Neural crest cell (in vitro differentiated cells): ENCODE results near the gene METTL22. TPM values are rescaled to one million over a fixed set of nuclear protein-coding genes. Genes with fewer than 3 reads are reported as not detected.
"Not testable (repeated sequence)": the region's sequence is repeated elsewhere in the genome, so short reads cannot be mapped to it uniquely, and the experiment has no call there.

Experiments used
- DNase-seq: peaks from one replicate; pipeline ENCODE4 v3.0.0; 2021; ENCODE audit warnings: low read depth, mixed read lengths, low spot score
- H3K27ac Mint-ChIP-seq: one replicate; pipeline ENCODE4 v1.8.0; 2021; ENCODE audit warnings: mild to moderate bottlenecking, mixed read lengths; ENCODE audit not compliant: unreplicated experiment
- H3K27me3 Mint-ChIP-seq: 2 replicates; pipeline ENCODE4 v1.8.0; 2021; ENCODE audit warnings: low read depth, mild to moderate bottlenecking, mixed read lengths
- H3K36me3 Mint-ChIP-seq: 2 replicates; pipeline ENCODE4 v1.8.0; 2021; ENCODE audit warnings: low read depth, mild to moderate bottlenecking, mixed read lengths
- H3K4me1 Mint-ChIP-seq: 2 replicates; pipeline ENCODE4 v1.8.0; 2021; ENCODE audit warnings: mixed read lengths
- H3K4me3 Mint-ChIP-seq: one replicate; pipeline ENCODE4 v1.8.0; 2021; ENCODE audit warnings: mild to moderate bottlenecking, mixed read lengths
- H3K9me3 Mint-ChIP-seq: 2 replicates; pipeline ENCODE4 v1.8.0; 2021; ENCODE audit warnings: mixed read lengths
- total RNA-seq: library from RNA; stranded (reverse); gene quantifications from 2 replicates; pipeline ENCODE4 v1.2.1, GENCODE V29; 2021
- TF ChIP-seq, protein P1 (sequence below): fragments of 200-600 bp; sonication (generic); conservative IDR thresholded peaks from 2 replicates; pipeline ENCODE4 v1.5.0; 2021; ENCODE audit warnings: antibody characterized with exemption, mild to moderate bottlenecking

METTL22 gene
- total RNA-seq, 1 donor from 2014 or later: 52.0 TPM

DNA sequence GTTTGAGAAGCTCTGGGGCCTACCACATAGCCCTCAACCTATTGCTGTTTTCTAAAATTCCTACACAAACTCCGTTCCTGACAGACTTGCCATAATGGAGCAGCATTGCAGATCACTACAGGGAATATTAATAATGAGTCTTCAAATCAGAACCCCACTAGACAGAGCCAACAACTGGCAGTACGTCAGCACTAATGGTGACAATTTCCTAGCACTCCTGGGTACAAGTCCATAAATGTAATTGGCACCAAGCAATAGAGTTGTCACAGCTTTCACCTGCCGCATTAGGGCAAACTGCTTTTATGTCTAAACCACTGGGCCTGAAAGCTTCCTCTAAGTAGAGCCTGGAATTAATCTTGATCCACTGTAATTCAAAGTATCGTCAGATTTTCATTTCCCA, 27.4 kb downstream of the METTL22 start:
- H3K27me3 Mint-ChIP-seq: peaks cover 3% of the 10 kb centered on the region
- H3K36me3 Mint-ChIP-seq: peaks cover 20% of the 10 kb centered on the region
- peaks cover 8% of the 10 kb centered on the region for H3K4me1 Mint-ChIP-seq
- no peak for DNase-seq
- no peaks in the 10 kb centered on the region for H3K9me3 Mint-ChIP-seq
- TF ChIP-seq, protein P1, sequence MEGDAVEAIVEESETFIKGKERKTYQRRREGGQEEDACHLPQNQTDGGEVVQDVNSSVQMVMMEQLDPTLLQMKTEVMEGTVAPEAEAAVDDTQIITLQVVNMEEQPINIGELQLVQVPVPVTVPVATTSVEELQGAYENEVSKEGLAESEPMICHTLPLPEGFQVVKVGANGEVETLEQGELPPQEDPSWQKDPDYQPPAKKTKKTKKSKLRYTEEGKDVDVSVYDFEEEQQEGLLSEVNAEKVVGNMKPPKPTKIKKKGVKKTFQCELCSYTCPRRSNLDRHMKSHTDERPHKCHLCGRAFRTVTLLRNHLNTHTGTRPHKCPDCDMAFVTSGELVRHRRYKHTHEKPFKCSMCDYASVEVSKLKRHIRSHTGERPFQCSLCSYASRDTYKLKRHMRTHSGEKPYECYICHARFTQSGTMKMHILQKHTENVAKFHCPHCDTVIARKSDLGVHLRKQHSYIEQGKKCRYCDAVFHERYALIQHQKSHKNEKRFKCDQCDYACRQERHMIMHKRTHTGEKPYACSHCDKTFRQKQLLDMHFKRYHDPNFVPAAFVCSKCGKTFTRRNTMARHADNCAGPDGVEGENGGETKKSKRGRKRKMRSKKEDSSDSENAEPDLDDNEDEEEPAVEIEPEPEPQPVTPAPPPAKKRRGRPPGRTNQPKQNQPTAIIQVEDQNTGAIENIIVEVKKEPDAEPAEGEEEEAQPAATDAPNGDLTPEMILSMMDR: no peak
- no peak overlapping the region for H3K27ac Mint-ChIP-seq
- H3K4me3 Mint-ChIP-seq: no peak overlapping the region

DNA sequence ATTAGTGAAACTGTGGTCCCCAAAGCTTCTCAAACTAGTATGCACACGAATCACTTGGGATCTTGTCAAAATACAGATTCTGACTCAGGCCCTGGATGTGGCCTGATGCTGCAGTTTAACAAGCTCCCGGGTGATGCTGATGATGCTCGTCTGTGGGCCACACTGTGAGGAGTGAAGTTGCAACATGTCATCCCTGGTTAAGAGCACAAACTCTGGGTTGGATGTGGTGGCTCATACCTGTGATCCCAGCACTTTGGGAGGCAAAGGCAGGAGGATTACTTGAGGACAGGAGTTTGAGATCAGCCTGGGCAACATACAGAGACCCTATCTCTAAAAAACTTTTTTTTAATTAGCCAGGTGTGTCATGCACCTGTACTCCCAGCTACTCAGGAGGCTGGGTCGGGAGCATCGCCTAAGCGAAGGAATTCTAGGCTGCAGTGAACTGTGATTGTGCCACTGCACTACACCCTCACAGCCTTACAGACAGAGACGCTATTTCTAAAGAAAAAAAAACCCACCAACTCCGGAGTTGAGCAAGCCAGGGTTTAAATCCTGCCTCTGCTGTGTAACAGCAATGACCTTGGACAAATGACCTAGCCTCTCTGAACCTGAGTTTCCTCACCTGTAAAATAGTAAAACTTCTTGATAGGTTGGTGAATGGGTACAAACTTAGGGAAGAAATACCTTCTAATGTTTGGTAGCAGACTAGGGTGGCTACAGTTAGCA, 28.5 kb downstream of the METTL22 start:
- H3K9me3 Mint-ChIP-seq: no peaks in the 10 kb centered on the region
- no peak for DNase-seq
- H3K27ac Mint-ChIP-seq: no peak overlapping the region
- TF ChIP-seq, protein P1: no peak
- peaks cover 8% of the 10 kb centered on the region for H3K4me1 Mint-ChIP-seq
- H3K27me3 Mint-ChIP-seq: peaks cover 3% of the 10 kb centered on the region
- H3K36me3 Mint-ChIP-seq: peaks cover 16% of the 10 kb centered on the region
- H3K4me3 Mint-ChIP-seq: no peak overlapping the region

DNA sequence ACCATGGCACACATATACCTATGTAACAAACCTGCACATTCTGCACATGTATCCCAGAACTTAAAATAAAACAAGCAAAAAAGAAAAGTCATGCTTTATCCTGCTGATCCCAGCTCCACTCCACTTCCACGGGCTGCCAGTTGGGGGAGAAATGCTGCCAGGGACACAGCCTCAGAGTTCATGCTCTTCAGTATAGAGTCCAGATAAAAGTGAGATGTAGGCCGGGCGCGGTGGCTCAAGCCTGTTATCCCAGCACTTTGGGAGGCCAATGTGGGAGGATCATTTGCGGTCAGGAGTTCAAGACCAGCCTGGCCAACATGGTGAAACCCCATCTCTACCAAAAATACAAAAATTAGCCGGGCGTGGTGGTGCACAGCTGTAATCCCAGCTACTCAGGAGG, 30.5 kb downstream of the METTL22 start:
- peak overlapping the region; percentile 38 for H3K4me3 Mint-ChIP-seq
- H3K27me3 Mint-ChIP-seq, H3K9me3 Mint-ChIP-seq, H3K4me1 Mint-ChIP-seq, H3K36me3 Mint-ChIP-seq, H3K27ac Mint-ChIP-seq: not testable (repeated sequence)
- DNase-seq: peak; percentile 41
- TF ChIP-seq, protein P1: peak; percentile 49

DNA sequence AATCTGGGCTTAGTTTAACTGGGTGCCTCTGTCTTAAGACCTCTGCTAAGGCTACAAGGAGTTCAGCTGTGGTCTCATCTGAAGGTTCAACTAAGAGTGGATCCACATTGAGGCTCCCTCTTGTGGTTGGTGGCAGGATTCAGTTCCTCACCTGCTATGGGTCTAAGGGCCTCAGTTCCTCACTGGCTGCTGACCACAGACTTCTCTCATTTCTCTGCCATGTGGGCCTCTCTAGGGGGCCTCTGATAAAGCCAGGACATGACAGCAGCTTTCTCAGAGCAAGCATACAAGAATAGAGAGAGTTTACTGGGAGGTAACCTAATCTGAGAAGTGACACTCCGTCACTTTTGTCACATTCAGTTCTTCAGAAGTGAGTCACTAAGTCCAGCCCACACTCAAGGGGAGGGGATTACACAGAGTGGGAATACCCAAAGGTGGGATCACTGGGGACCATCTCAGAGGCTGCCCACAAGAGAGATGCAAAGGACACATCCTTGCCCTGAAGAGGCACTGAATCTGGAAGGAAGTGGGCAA, 33.8 kb downstream of the METTL22 start:
- TF ChIP-seq, protein P1: peak; percentile 65
- Mint-ChIP-seq H3K4me1 (peaks cover 8% of the 10 kb centered on the region), H3K36me3 (no peaks in the 10 kb centered on the region), H3K4me3 (no peak overlapping the region), H3K27ac (no peak overlapping the region), H3K9me3 (no peaks in the 10 kb centered on the region), H3K27me3 (peaks cover 6% of the 10 kb centered on the region)
- peak; percentile 32 for DNase-seq

DNA sequence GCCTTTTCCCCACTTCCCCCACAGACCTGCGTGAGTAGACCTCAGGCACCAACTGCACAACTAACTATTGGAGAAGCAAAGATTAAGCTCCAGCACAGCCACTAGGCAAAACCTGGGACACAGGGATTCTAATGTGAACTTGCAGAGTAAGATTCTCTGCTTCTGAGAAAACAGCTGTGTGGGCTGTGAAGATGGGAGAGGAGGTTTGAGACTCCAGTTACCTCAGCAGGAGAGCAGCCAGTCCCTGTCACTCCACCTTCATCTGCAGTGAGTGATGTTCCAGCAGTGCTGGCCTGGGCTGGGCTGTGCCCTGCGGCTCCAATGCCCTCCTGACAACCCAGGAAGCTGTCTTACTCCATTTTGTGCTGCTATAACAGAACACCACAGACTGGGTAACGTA, 34.9 kb downstream of the METTL22 start:
- Mint-ChIP-seq H3K4me3 (no peak overlapping the region), H3K9me3 (no peaks in the 10 kb centered on the region)

More for the DNA sequence above, 34.9 kb downstream of the METTL22 start:
- H3K36me3 Mint-ChIP-seq: no peaks in the 10 kb centered on the region
- H3K4me1 Mint-ChIP-seq: peaks cover 7% of the 10 kb centered on the region
- peaks cover 8% of the 10 kb centered on the region for H3K27me3 Mint-ChIP-seq
- DNase-seq: no peak
- TF ChIP-seq, protein P1: no peak
- H3K27ac Mint-ChIP-seq: peak overlapping the region; percentile 95
